Measurements from ENCODE around the gene PRR33.

DNA sequence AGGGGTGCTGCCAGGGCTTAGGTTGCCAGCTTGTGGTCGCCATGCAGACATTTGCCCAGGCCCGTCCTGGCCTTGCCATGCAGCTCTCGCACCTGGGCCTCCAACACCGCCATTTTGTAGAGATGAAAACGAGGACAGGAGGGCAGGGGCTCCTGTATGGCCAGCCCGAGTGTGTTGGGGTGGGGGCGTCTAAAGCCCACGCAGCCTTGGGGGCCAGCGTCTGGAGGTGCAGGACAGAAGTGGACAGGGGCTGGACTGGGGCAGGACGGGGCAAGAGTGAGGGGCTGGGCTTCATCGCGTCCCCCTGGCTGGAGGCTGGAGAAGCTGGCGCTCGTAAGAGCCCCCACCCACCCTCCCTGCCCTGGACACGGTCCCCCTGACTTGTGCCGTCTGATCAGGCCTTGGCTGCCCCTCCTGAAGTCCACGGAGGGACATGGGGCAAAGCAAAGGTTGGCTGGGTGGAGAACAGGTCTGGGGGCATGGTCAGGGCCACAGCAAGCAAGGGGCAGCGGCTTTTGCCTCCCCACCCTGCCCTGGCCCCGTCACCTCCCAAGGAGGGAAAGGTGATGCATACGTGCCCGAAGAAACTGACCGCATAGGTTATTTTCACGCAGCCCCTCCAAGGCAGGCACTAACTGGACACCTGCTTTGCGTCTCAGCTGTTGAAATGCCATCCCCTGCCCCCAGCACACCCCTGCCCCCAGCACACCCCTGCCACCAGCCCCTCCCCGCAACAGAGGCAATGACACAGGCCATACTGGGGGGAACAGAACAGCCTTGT is 28.6 kb upstream of the PRR33 start:
- TF ChIP-seq, protein P1, sequence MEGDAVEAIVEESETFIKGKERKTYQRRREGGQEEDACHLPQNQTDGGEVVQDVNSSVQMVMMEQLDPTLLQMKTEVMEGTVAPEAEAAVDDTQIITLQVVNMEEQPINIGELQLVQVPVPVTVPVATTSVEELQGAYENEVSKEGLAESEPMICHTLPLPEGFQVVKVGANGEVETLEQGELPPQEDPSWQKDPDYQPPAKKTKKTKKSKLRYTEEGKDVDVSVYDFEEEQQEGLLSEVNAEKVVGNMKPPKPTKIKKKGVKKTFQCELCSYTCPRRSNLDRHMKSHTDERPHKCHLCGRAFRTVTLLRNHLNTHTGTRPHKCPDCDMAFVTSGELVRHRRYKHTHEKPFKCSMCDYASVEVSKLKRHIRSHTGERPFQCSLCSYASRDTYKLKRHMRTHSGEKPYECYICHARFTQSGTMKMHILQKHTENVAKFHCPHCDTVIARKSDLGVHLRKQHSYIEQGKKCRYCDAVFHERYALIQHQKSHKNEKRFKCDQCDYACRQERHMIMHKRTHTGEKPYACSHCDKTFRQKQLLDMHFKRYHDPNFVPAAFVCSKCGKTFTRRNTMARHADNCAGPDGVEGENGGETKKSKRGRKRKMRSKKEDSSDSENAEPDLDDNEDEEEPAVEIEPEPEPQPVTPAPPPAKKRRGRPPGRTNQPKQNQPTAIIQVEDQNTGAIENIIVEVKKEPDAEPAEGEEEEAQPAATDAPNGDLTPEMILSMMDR (IDR thresholded peaks at IDR 0.05; ENCODE audit: low read depth, low read length, poor library complexity, severe bottlenecking) = no peak
- TF ChIP-seq EZH2phosphoT487 (IDR thresholded peaks at IDR 0.05; ENCODE audit: borderline replicate concordance, low read length) = no peak
